NCI-H187 (cell line): ENCODE measurements around the gene PLD1.

Experiments used
- DNase-seq, 2 experiments: peaks; one replicate each; lab custom pipeline; 2025; lab: John Stamatoyannopoulos, UW

Gene PLD1

DNA sequence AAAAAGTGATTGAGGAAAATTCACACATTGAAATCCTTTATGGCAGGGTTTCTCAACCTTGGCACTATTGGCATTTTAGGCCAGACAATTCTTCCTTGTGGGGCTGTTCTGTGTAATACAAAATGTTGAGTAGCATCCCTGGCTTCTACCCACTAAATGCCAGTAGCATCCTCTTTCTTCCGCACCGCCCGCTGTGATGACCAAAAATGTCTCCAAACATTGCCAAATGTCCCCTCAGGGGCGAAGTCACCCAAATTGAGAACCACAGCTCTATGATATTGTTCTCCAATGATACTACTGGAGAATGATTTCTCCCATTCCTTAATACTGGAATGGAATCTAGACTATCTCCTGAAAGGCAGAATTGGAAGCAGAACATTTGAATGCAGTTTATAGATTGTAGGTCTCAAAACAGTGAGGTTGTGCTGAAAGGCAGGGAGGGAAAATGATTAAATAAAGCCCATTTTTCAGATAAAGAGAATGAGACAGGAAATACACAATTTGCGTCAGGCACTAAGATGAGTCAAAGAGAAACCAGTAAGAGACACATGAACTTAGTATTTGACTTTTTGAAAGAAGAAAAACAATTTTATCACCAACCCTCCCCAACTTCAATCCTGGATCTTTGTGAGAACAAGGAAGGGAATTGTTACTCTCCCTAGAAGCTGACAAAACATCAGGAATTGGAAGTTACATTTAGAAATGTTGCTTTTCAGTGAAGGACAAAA is 248.5 kb downstream of the PLD1 start:
- no peak for DNase-seq

DNA sequence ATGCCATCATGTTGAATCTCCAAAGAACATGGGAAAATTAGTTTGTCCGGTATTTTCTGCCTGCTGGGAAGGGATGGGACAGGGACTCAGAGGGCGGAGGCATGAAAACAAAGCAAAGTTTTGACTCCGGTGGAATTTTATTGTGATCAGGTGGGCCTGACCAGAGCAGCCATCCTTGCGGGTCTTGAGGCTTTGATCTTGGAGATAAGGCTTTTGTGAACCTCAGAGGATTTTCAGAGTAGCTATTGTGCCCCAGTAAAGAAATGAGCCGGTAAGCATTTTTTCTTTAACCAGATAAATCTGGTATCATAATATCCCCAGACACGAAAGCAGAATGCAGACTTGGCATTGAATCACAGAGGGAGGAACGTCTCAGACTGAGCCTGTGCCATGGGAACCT is 250.7 kb downstream of the PLD1 start:
- no peak for DNase-seq

DNA sequence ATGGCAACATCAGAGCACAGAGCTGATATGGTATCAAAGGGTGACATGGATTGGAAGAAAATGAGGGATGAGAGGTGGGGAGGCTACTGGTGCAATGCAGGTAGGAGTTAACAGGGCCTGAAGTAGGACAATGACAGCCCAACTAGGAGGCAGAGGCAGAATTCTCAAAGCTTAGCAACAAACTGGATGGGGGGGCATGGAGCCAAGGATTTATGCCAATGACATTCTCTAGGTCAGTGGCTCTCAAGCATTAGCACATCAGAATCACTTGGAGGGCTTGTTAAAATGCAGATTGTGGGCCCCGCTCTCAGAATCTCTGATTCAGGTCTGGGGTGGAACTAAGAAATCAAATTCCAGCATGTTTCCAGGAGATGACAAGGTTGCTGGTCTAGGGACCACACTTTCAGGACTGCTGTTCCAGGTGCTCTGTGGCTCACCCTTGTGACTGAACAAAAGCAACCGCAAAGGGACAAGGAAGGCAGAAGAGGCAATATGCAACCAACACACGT is 252.0 kb downstream of the PLD1 start:
- no peak for DNase-seq

DNA sequence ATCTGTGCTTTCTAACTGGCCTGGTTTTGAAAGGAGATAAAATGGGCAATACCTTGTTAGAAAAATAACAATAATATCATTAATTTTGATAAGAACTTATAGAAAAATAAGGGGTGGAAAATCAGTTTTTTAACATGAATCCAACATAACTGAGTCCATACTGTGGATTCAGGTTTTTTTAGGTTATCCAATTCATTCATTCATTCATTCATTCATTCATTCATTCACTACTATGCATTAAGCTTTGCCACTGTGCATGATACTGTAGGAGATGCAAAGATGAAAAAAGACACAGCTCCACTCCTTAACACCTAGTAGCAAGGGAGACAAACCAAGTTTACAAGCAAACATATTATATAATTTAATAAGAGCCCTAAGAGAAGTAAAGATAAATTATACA is 253.1 kb downstream of the PLD1 start:
- no peak for DNase-seq

DNA sequence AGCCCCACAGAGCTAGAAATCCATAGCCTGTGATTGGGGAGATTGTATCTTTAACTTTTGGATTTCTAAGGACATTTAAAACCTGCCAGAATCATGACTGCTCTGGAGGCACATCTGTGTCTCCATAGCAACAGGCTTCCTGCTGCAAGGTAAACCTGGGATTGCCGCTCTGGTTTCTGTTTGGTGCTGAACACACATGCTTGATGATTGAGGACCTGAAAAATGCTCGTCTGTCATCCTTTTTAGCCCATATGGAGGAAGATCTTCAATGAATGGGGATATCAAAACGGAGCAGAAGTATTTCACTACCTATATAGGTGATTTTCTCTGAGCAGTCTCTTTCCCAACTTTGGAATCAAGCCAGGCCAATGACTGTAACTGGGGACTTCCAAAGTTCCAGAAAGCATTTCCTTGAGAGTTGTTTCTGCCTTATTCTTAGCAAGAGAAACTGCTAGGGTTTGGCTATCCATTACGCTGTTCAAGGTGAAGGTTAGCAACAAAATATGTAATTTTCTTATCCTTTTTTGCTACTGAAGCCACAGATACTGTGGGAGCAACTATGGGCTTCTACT is 253.6 kb downstream of the PLD1 start:
- peak in 1 of 2 experiments; percentile 2 for DNase-seq

DNA sequence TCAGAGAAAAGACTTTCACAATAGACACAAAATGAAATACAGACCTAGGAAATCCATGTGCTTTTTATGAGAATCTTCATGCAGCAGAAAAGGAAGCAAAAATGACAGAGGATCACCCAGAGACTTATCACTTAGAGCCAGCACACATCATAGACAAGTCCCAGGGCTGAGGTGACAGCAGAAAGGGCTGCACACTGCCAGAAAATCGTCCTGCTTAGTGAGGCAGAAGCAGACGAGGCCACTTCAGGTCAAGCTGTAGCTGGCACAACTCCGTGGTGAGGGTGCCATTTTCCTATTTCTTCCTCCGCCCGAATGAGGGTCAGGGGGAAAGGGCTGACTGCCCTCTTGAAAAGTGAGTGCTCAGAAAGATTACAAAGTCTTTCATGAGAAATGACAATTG is 254.1 kb downstream of the PLD1 start:
- no peak for DNase-seq

DNA sequence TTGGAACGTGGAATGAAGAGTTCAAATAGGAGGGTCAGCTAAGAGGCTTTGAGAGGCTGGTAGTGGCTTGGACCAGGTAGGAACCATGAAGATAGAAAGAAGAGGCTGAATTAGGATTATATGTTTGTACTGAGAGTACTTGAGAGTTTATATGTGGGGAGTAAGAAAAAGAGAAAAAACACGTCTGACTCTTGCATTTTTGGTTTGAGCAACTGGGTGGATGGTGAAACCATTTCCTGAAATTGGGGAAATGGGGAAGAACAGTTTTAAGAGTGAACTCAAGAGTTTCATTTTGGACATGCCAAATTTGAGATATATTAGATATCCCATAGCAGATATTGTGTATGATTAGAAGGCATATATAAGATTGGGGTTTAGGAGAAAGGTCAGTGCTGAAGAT is 257.2 kb downstream of the PLD1 start:
- no peak for DNase-seq

DNA sequence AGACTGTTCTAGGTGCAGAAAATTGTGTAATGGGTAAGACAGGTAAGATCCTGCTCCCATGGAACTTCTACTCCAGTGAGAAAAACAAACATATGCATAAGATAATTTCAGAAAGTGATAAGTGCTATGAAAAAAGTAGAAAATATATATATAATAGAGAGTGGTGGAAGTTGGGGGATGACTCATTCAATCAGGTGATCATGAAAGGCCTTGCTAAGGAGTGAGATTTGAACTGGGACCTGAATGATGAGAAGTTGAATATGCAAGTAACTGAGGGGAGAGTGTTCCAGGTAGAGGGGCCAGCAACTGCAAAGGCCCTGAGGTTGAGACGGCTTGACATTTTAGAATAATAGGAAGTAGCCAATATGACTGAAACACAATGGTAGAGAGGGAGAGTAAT is 257.8 kb downstream of the PLD1 start:
- no peak for DNase-seq

DNA sequence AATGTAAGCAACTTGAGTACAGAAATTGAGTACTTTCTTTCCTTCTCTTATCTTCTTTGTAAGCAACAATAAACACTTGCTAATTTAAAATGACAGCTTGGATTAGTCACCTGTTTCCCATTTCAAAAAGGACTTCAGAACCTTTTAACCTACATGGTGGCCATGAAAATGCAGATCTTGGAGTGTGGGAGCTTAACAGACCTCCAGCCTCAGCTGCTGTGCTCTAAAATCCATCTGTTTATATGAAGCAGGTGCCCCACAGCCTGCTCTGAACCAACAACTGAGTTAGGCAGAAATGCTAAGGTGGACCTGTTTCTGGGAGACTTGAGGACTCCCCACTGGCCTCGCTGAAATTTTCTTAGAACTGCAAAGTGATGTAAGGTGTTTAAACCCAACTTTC is 259.0 kb downstream of the PLD1 start:
- DNase-seq: no peak
